ENCODE measurements around the gene LRPAP1. TPM values are rescaled to one million over a fixed set of nuclear protein-coding genes. Genes with fewer than 3 reads are reported as not detected.
A peak's percentile ranks its signal among the peaks of the same experiment; 100 is the strongest.
"Not testable (repeated sequence)": the region's sequence is repeated elsewhere in the genome, so short reads cannot be mapped to it uniquely, and the experiment has no call there.

LRPAP1 gene
- total RNA-seq, 1 donor = 82.9 TPM

GRCh38 chr4:3543415-3543814, 11.2 kb upstream of the LRPAP1 start:
- H3K36me3 ChIP-seq (ENCODE audit: insufficient read depth, low read length); H3K27me3 ChIP-seq (ENCODE audit: insufficient read depth, low read length); H3K9me3 ChIP-seq (ENCODE audit: low read depth, low read length); H4K20me1 ChIP-seq (ENCODE audit: insufficient read depth, low read length); DNase-seq (ENCODE audit: insufficient read length, low spot score, missing footprints); H3K4me1 ChIP-seq (ENCODE audit: insufficient read depth, low read length); H3K4me3 ChIP-seq (ENCODE audit: insufficient read depth, low read length); H3K27ac ChIP-seq (ENCODE audit: low read depth, low read length); H2AFZ ChIP-seq (ENCODE audit: low read length); H3K4me2 ChIP-seq (ENCODE audit: insufficient read depth, low read length); H3K79me2 ChIP-seq (ENCODE audit: insufficient read depth, low read length): not testable (repeated sequence)

GRCh38 chr4:3538906-3539305, 6.7 kb upstream of the LRPAP1 start:
- not testable (repeated sequence) for H3K27ac ChIP-seq (ENCODE audit: low read depth, low read length); H3K4me1 ChIP-seq (ENCODE audit: insufficient read depth, low read length); DNase-seq (ENCODE audit: insufficient read length, low spot score, missing footprints); H2AFZ ChIP-seq (ENCODE audit: low read length); H3K4me3 ChIP-seq (ENCODE audit: insufficient read depth, low read length); H4K20me1 ChIP-seq (ENCODE audit: insufficient read depth, low read length); H3K27me3 ChIP-seq (ENCODE audit: insufficient read depth, low read length); H3K79me2 ChIP-seq (ENCODE audit: insufficient read depth, low read length); H3K9me3 ChIP-seq (ENCODE audit: low read depth, low read length); H3K36me3 ChIP-seq (ENCODE audit: insufficient read depth, low read length); H3K4me2 ChIP-seq (ENCODE audit: insufficient read depth, low read length)

GRCh38 chr4:3535812-3536211, 3.6 kb upstream of the LRPAP1 start:
- not testable (repeated sequence) for DNase-seq (ENCODE audit: insufficient read length, low spot score, missing footprints); H2AFZ ChIP-seq (ENCODE audit: low read length); H3K4me2 ChIP-seq (ENCODE audit: insufficient read depth, low read length); H3K4me3 ChIP-seq (ENCODE audit: insufficient read depth, low read length); H3K9me3 ChIP-seq (ENCODE audit: low read depth, low read length); H4K20me1 ChIP-seq (ENCODE audit: insufficient read depth, low read length); H3K27ac ChIP-seq (ENCODE audit: low read depth, low read length); H3K27me3 ChIP-seq (ENCODE audit: insufficient read depth, low read length); H3K36me3 ChIP-seq (ENCODE audit: insufficient read depth, low read length)
- Histone ChIP-seq H3K79me2 (ENCODE audit: insufficient read depth, low read length) (peaks cover 14% of the 10 kb centered on the region), H3K4me1 (ENCODE audit: insufficient read depth, low read length) (peaks cover 14% of the 10 kb centered on the region)

GRCh38 chr4:3533423-3533820, 1.2 kb upstream of the LRPAP1 start:
- H3K79me2 ChIP-seq (ENCODE audit: insufficient read depth, low read length) = peaks cover 35% of the 10 kb centered on the region
- DNase-seq (ENCODE audit: insufficient read length, low spot score, missing footprints) = peak; percentile 31
- no peaks in the 10 kb centered on the region for H3K36me3 ChIP-seq (ENCODE audit: insufficient read depth, low read length)
- H2AFZ ChIP-seq (ENCODE audit: low read length) = no peak overlapping the region
- no peak overlapping the region for H3K4me3 ChIP-seq (ENCODE audit: insufficient read depth, low read length)
- H3K27ac ChIP-seq (ENCODE audit: low read depth, low read length) = no peak overlapping the region
- peaks cover 15% of the 10 kb centered on the region for H3K4me1 ChIP-seq (ENCODE audit: insufficient read depth, low read length)
- H3K27me3 ChIP-seq (ENCODE audit: insufficient read depth, low read length) = no peaks in the 10 kb centered on the region
- H3K4me2 ChIP-seq (ENCODE audit: insufficient read depth, low read length) = no peak overlapping the region
- H3K9me3 ChIP-seq (ENCODE audit: low read depth, low read length) = no peaks in the 10 kb centered on the region
- TF ChIP-seq CTCF (IDR thresholded peaks at IDR 0.05; ENCODE audit: extremely low read depth, low read depth, low read length) = no peak
- H4K20me1 ChIP-seq (ENCODE audit: insufficient read depth, low read length) = peaks cover 22% of the 10 kb centered on the region

GRCh38 chr4:3532751-3533422, 665 bp upstream of the LRPAP1 start:
- H3K4me3 ChIP-seq (ENCODE audit: insufficient read depth, low read length) = peak overlapping the region; percentile 95

More at GRCh38 chr4:3532751-3533422, 665 bp upstream of the LRPAP1 start:
- Histone ChIP-seq H3K9me3 (ENCODE audit: low read depth, low read length) (no peaks in the 10 kb centered on the region), H3K27ac (ENCODE audit: low read depth, low read length) (no peak overlapping the region), H3K27me3 (ENCODE audit: insufficient read depth, low read length) (no peaks in the 10 kb centered on the region), H3K4me2 (ENCODE audit: insufficient read depth, low read length) (peak overlapping the region; percentile 97), H3K4me1 (ENCODE audit: insufficient read depth, low read length) (peaks cover 15% of the 10 kb centered on the region), H4K20me1 (ENCODE audit: insufficient read depth, low read length) (peaks cover 26% of the 10 kb centered on the region), H3K79me2 (ENCODE audit: insufficient read depth, low read length) (peaks cover 41% of the 10 kb centered on the region), H3K36me3 (ENCODE audit: insufficient read depth, low read length) (peaks cover 4% of the 10 kb centered on the region), H2AFZ (ENCODE audit: low read length) (peak overlapping the region; percentile 97)
- TF ChIP-seq CTCF (IDR thresholded peaks at IDR 0.05; ENCODE audit: extremely low read depth, low read depth, low read length) = no peak
- DNase-seq (ENCODE audit: insufficient read length, low spot score, missing footprints) = no peak
